GM18867 (cell line): ENCODE measurements around the gene EPB41L4A.
A peak's percentile ranks its signal among the peaks of the same experiment; 100 is the strongest.
"Not testable (repeated sequence)": the region's sequence is repeated elsewhere in the genome, so short reads cannot be mapped to it uniquely, and the experiment has no call there.

Source experiments
- ATAC-seq: cut with Tn5 transposase; IDR thresholded peaks from one replicate; pipeline ENCODE4 v1.9.1; 2021; ENCODE audit warnings: mild to moderate bottlenecking, moderate library complexity; ENCODE audit not compliant: unreplicated experiment

EPB41L4A gene

GRCh38 chr5:112401924-112402323 lies 17.2 kb downstream of the EPB41L4A start:
- ATAC-seq, result no peak

GRCh38 chr5:112397690-112398089 lies 21.4 kb downstream of the EPB41L4A start:
- ATAC-seq, result no peak

- ATAC-seq, result no peak
Observed at GRCh38 chr5:112396430-112396829, 22.6 kb downstream of the EPB41L4A start.

DNA sequence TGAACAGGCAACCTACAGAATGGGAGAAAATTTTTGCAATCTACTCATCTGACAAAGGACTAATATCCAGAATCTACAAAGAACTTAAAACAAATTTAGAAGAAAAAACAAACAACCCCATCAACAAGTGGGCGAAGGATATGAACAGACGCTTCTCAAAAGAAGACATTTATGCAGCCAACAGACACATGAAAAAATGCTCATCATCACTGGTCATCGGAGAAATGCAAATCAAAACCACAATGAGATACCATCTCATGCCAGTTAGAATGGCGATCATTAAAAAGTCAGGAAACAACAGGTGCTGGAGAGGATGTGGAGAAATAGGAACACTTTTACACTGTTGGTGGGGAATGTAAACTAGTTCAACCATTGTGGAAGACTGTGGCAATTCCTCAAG lies 23.8 kb downstream of the EPB41L4A start:
- not testable (repeated sequence) for ATAC-seq

GRCh38 chr5:112390327-112390726 lies 28.8 kb downstream of the EPB41L4A start:
- no peak for ATAC-seq

DNA sequence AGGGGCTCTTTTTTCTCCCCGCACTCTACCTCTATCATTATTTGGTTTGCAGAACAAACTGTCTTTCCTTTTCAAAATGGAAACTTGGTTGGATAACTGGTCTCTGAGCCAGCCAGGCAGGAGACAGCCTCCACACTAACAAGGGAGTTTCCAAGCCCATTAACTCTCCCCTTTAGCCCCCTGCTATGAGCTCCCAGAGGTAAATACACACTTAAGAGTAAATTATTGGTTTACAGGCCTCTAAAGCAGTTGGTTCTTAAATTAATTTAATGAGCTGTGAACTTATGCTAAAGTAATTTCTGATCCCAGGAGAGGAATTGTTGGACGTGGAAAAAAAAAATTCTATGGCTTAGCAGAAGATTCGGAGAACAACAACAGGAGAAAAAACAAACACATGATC lies 30.3 kb downstream of the EPB41L4A start:
- ATAC-seq, result no peak

GRCh38 chr5:112388074-112388473 lies 31.0 kb downstream of the EPB41L4A start:
- ATAC-seq, result no peak

DNA sequence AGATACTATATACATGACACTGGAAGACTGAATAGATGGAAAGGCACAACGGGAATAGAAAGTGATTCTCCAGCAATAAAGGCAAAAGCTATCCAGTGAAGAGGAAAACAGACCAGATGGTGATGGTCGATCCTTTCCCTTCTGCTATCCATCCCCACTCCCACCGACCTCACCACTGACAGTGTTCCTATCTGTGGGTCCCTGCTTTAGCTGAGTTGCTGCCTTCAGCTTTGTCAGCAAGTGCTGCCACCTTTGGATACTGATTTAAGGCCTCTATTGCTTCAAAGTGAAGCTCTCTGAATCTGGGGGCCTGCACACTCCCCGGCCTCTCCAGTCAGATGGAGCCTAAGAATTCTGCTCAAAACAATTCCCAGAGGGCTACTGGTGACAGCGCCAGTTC lies 32.3 kb downstream of the EPB41L4A start:
- ATAC-seq, result no peak

DNA sequence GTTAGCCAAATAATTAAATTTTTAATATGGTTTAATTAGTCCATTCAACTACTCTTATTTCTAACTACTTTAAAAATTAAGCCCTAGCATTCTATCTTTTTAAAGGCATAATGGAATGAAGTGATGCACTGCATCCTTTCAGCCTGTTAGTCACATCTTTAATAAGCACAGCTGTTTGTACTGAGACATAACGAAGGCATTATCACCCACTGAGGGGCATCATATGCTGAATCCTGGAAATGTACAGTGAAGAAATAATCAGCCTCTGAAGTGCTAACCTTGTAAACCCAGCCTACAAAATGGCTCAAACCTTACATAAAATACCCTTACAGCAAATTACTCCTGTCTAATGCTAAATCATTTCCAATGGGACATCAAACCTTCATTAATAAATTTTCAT lies 33.1 kb downstream of the EPB41L4A start:
- no peak for ATAC-seq

- ATAC-seq, result peak; percentile 65
Observed at GRCh38 chr5:112385566-112385965, 33.5 kb downstream of the EPB41L4A start.

GRCh38 chr5:112384523-112384922 lies 34.6 kb downstream of the EPB41L4A start:
- no peak for ATAC-seq

- no peak for ATAC-seq
Observed at GRCh38 chr5:112382886-112383285, 36.2 kb downstream of the EPB41L4A start.

DNA sequence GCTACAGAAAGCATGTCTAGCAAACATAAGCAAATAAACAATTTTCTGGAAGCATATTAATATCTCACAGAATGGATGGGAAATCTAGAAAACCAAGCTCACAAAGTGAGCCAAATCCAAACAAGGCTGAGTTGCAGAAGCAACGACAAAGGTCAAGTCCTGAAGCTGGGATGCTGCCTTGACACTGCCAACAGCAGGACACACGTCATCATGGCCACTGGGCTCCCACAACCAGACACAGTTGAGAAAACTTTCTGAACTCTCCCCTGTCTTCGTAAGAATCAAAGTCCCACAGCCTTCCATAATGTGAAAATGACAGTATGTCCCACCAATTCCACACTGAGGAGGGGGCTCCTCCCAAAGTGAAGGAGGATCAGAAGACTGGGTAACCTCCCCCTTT lies 37.6 kb downstream of the EPB41L4A start:
- ATAC-seq, result no peak

GRCh38 chr5:112379542-112380325 lies 39.3 kb downstream of the EPB41L4A start:
- no peak for ATAC-seq

GRCh38 chr5:112374818-112375217 lies 44.3 kb downstream of the EPB41L4A start:
- no peak for ATAC-seq

- ATAC-seq, result no peak
Observed at GRCh38 chr5:112374356-112374755, 44.7 kb downstream of the EPB41L4A start.

DNA sequence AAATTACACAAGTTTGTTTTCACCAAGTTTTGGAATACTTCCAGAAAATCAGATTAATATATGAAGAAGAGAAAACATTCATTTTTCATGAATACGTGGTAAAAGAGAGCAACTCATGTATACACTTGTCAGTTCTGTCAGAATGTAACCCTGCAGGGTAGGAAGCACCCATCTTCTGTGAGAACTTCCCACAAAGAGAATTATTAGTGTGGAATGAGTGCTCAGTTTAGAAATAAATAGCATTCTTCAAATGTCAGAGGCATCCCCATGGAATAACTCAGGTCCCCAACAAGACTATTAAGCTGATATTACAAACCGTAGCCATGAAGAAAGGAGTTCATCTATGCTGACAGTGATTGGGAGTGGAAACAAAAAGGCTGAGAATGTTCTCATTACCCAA lies 45.2 kb downstream of the EPB41L4A start:
- no peak for ATAC-seq

DNA sequence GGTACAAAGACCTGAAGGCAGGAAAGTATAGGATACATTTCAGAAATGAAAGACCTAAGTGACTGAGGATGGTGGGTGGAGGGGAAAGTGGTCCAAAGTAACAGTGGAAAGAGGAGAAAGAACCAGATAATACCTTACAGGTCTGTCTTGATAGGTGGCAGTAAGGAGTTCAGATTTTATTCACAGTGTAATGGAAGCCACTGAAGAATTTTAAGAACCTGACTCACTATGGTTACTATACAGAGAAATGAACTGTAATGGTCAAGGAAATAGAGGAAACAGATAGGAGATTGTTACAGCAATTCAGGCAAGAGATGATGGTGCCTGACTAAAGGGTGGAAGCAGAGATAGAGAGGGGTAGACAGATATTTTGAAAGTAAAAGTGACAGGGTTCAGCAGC lies 46.5 kb downstream of the EPB41L4A start:
- ATAC-seq, result no peak

- ATAC-seq, result no peak
Observed at GRCh38 chr5:112371067-112371466, 48.0 kb downstream of the EPB41L4A start.

- ATAC-seq, result no peak
Observed at GRCh38 chr5:112367400-112367799, 51.7 kb downstream of the EPB41L4A start.

DNA sequence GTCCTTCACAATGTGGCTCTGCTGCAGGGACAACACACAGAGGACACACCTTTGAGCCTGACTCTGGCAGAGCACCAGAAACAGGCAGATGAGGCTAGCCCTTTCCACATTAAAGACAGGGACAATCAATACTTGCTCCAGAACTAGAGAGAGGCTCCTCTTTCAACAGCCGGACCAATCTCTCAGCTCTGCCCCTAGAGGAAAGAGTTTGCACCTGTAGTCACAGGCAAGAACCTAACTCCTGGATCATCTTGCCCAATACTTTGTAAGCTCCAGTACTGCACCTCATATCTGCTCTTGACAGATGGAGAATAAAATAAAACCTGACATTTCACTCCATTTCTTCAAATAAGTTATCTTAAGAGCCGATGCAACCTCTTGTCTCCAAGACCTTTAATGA lies 52.1 kb downstream of the EPB41L4A start:
- ATAC-seq, result peak; percentile 71

DNA sequence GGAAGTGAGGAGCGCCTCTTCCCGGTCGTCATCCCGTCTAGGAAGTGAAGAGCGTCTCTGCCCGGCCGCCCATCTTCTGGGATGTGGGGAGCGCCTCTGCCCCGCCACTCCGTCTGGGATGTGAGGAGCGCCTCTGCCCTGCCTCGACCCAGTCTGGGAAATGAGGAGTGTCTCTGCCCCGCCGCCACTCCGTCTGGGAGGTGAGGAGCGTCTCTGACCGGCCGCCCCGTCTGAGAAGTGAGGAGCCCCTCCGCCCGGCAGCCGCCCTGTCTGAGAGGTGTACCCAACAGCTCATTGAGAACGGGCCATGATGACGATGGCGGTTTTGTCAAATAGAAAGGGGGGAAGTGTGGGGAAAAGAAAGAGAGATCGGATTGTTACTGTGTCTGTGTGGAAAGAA lies 58.3 kb downstream of the EPB41L4A start:
- ATAC-seq, result not testable (repeated sequence)
